Neuronal stem cell (in vitro differentiated cells): Measurements from ENCODE around the gene ATE1.

Experiments used
- DNase-seq: peaks from one replicate; pipeline ENCODE4 v3.0.0-alpha.2; 2013; ENCODE audit warnings: low spot score
- H2AFZ ChIP-seq: one replicate; pipeline ENCODE4 v1.6.1; 2013; ENCODE audit warnings: mild to moderate bottlenecking, low read length, inconsistent platforms
- H2AK5ac ChIP-seq: 2 replicates; pipeline ENCODE4 v1.6.1; 2013; ENCODE audit warnings: low read depth, mild to moderate bottlenecking, inconsistent platforms, low read length, moderate library complexity, mixed read lengths
- H2BK120ac ChIP-seq: 2 replicates; pipeline ENCODE4 v1.6.1; 2013; ENCODE audit warnings: low read depth, mild to moderate bottlenecking, inconsistent platforms, low read length, moderate library complexity, mixed read lengths
- H2BK12ac ChIP-seq: one replicate; pipeline ENCODE4 v1.6.1; 2013; ENCODE audit warnings: low read length, inconsistent platforms
- H2BK15ac ChIP-seq: 2 replicates; pipeline ENCODE4 v1.6.1; 2013; ENCODE audit warnings: mild to moderate bottlenecking, low read length, inconsistent platforms, mixed read lengths
- H2BK5ac ChIP-seq: one replicate; pipeline ENCODE4 v1.6.1; 2013; ENCODE audit warnings: inconsistent platforms, mild to moderate bottlenecking, low read length, moderate library complexity
- H3K14ac ChIP-seq: one replicate; pipeline ENCODE4 v1.6.1; 2013; ENCODE audit warnings: low read length, inconsistent platforms
- H3K18ac ChIP-seq: 2 replicates; pipeline ENCODE4 v1.6.1; 2013; ENCODE audit warnings: low read length, inconsistent platforms
- H3K23ac ChIP-seq: 2 replicates; pipeline ENCODE4 v1.6.1; 2013; ENCODE audit warnings: low read depth, mild to moderate bottlenecking, mixed read lengths, low read length, inconsistent platforms; ENCODE audit not compliant: poor library complexity
- H3K27ac ChIP-seq: replicated peaks from 3 replicates; pipeline ENCODE4 v1.5.1; 2013; ENCODE audit warnings: low read length, inconsistent platforms
- H3K27me3 ChIP-seq, 3 experiments: 2 replicates each; pipeline ENCODE4 v1.6.1; 2013; ENCODE audit warnings: low read length in 3 of 3, mild to moderate bottlenecking in 2 of 3, inconsistent platforms in 1 of 3, low read depth in 1 of 3, mixed read lengths in 1 of 3, moderate library complexity in 1 of 3; ENCODE audit not compliant: control insufficient read depth in 3 of 3, insufficient read depth in 3 of 3
- H3K36me3 ChIP-seq, 2 donors: replicated peaks in 1 of 2; 2 replicates each; pipeline ENCODE4 v1.6.1; 2013; ENCODE audit warnings: low read length in 2 of 2; ENCODE audit not compliant: control insufficient read depth in 2 of 2, insufficient read depth in 2 of 2
- H3K4ac ChIP-seq: 2 replicates; pipeline ENCODE4 v1.6.1; 2013; ENCODE audit warnings: inconsistent platforms, mild to moderate bottlenecking, low read length, moderate library complexity
- H3K4me1 ChIP-seq, 2 donors: 1 replicate in 1 of 2; 2 replicates in 1 of 2; pipeline ENCODE4 v1.6.1; 2013; ENCODE audit warnings: low read length in 2 of 2, low read depth in 1 of 2; ENCODE audit not compliant: control insufficient read depth in 2 of 2, insufficient read depth in 1 of 2
- H3K4me2 ChIP-seq: one replicate; pipeline ENCODE4 v1.6.1; 2013; ENCODE audit warnings: mild to moderate bottlenecking, low read length, inconsistent platforms; ENCODE audit not compliant: insufficient read depth, poor library complexity, severe bottlenecking
- H3K4me3 ChIP-seq, 2 donors: 2 replicates each; pipeline ENCODE4 v1.5.1; 2013; ENCODE audit warnings: low read length in 2 of 2, mild to moderate bottlenecking in 2 of 2, inconsistent platforms in 1 of 2, moderate library complexity in 1 of 2
- H3K79me1 ChIP-seq: one replicate; pipeline ENCODE4 v1.6.1; 2013; ENCODE audit warnings: low read depth, mild to moderate bottlenecking, inconsistent platforms, low read length, moderate library complexity
- H3K9ac ChIP-seq: one replicate; pipeline ENCODE4 v1.6.1; 2013; ENCODE audit warnings: mild to moderate bottlenecking, low read depth, low read length, inconsistent platforms; ENCODE audit not compliant: poor library complexity
- H3K9me3 ChIP-seq, 2 donors: replicated peaks in 1 of 2; 2 replicates each; pipeline versions ENCODE3 to v1.6.1; 2013; ENCODE audit warnings: low read length in 2 of 2, mild to moderate bottlenecking in 2 of 2, inconsistent platforms in 1 of 2, low read depth in 1 of 2, mixed read lengths in 1 of 2, moderate library complexity in 1 of 2; ENCODE audit not compliant: control insufficient read depth in 2 of 2, insufficient read depth in 1 of 2
- H4K8ac ChIP-seq: one replicate; pipeline ENCODE4 v1.6.1; 2013; ENCODE audit warnings: low read depth, mild to moderate bottlenecking, inconsistent platforms, low read length, moderate library complexity
- H4K91ac ChIP-seq: one replicate; pipeline ENCODE4 v1.6.1; 2013; ENCODE audit warnings: low read length, low read depth, mild to moderate bottlenecking, inconsistent platforms; ENCODE audit not compliant: poor library complexity
- WGBS, 2 donors: extraction: QIAGEN DNeasy Blood & Tissue Kit; methylation state at CpG; one replicate each; pipeline ENCODE4 v1.1.7; 2013; ENCODE audit warnings: missing lambda C conversion rate in 2 of 2, mixed read lengths in 1 of 2; ENCODE audit not compliant: insufficient read length in 2 of 2, insufficient replicate concordance in 1 of 2; ENCODE audit errors: extremely low coverage in 2 of 2; 5-methylcytosine and 5-hydroxymethylcytosine counted together

Gene ATE1

DNA sequence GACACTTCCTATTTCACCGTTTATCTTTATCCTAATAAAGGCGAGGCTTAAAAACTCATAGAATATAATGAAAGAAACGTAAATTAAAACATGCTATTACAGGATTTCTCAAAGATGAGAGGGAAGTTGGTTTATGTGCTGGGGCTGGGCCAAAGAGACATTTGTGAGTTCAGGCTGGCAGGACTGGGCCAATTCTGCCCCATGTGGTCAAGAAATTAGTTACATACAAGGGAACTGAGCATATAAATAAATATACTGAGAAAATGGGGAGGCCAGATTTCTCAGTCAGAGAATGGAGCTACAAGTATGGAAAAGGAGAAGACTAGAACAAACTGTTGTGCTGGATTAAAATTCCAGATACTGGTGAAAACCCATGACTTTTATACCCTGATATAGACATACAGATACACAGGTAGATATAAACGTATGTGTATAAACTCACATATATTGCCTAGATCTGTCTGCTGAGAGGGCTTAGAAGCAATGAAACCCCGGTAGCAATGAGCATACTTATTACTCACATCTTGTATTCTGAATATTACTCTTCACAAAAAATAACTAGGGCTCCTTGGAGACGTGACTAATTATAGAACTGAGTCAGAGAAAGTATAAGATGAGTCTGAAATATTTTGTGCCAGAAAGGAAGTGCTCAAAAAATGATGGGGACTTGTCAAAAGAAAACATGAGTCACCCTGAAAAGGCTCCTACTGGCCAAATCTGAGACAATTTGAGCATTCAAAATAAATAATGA, 173.9 kb downstream of the ATE1 start:
- Histone ChIP-seq H2BK15ac (no peak overlapping the region), H4K91ac (no peak overlapping the region), H3K23ac (no peak overlapping the region), H3K14ac (no peak overlapping the region), H3K27me3 (no peaks in the 10 kb centered on the region), H3K4ac (no peak overlapping the region), H2BK5ac (no peak overlapping the region), H2BK12ac (no peak overlapping the region), H2AFZ (no peak overlapping the region), H3K9me3 (peaks cover 4 to 36% of the 10 kb centered on the region in 2 donors), H3K36me3 (peaks cover 0 to 2% of the 10 kb centered on the region in 2 donors), H2AK5ac (no peak overlapping the region), H2BK120ac (no peak overlapping the region), H3K18ac (no peak overlapping the region), H4K8ac (no peak overlapping the region), H3K9ac (no peak overlapping the region), H3K4me2 (no peak overlapping the region), H3K79me1 (no peaks in the 10 kb centered on the region), H3K4me1 (no peaks in the 10 kb centered on the region), H3K27ac (no peak overlapping the region), H3K4me3 (no peak overlapping the region)
- DNase-seq, result no peak
- WGBS, 2 donors, result no CpG with 5 or more reads among the region's 6 CpGs

DNA sequence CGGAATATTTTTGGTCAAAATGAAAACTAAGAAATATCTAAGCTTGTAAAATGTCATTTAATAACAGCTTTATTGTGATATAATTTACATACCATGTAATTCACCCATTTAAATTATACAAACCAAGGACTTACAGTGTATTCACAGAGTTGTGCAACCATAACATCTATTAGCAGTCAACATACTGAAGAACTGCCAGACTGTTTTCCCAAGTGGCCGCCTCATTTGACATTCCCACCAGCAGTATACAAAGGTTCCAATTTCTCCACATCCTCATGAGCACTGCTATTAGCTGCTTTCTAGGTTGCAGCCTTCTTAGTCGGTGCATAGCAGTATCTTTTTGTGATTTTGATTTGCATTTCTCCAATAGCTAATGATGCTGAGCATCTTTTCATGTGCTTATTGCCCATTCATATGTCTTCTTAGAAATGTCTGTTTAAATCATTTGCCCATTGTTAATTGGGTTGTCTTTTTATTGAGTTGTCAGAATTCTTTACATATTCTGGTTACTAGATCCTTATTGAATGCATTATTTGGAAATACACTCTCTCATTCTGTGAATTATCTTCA, 176.6 kb downstream of the ATE1 start:
- Histone ChIP-seq H3K4me3 (no peak overlapping the region), H4K8ac (no peak overlapping the region), H3K79me1 (no peaks in the 10 kb centered on the region), H3K23ac (no peak overlapping the region), H3K9ac (no peak overlapping the region), H3K4ac (no peak overlapping the region), H2BK120ac (no peak overlapping the region), H3K14ac (no peak overlapping the region), H3K9me3 (peaks cover 0 to 15% of the 10 kb centered on the region in 2 donors), H4K91ac (no peak overlapping the region), H3K4me2 (no peak overlapping the region), H2BK12ac (no peak overlapping the region), H2BK5ac (no peak overlapping the region), H2BK15ac (no peak overlapping the region), H2AK5ac (no peak overlapping the region), H3K18ac (no peak overlapping the region), H2AFZ (no peak overlapping the region), H3K4me1 (no peaks in the 10 kb centered on the region), H3K36me3 (no peaks in the 10 kb centered on the region), H3K27ac (no peak overlapping the region), H3K27me3 (no peaks in the 10 kb centered on the region)
- no peak for DNase-seq
- no CpG with 5 or more reads among the region's 3 CpGs for WGBS, 2 donors

DNA sequence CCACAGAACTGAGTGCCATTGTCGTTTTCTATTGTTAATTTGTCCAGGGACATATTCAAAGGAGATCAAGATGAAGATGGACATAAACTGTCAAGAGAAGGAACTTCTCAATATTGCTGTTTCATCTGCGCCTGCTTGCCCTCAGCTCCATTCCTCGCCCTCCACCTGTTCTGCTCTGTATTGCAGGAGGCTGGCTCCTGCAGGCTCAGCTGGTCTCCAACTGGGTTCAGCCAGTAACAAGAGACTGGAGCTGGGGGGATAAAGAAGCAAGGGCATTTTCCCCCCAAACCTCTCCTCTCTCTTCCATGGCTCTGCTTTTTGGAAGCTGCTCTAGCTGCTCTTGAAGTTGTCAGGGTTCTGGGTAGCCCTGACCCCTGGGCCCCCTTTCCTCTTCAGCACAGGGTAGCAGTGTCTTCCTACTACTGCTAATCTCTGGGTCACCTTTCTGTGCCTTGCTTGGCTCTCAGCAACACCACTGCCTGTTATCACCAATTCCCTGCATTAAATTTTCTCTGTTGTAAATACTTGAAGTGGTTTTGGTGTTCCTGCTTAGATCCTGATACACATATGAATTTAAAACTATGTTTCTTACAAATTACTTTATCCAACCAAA, 180.6 kb downstream of the ATE1 start:
- no peak for DNase-seq
- no peak overlapping the region for H2BK120ac ChIP-seq
- H3K27ac ChIP-seq, result no peak overlapping the region
- H2BK15ac ChIP-seq, result no peak overlapping the region
- H3K14ac ChIP-seq, result no peak overlapping the region
- no peaks in the 10 kb centered on the region for H3K4me1 ChIP-seq
- H3K4me2 ChIP-seq, result no peak overlapping the region
- H3K36me3 ChIP-seq, result peaks cover 0 to 13% of the 10 kb centered on the region in 2 donors
- H2BK12ac ChIP-seq, result no peak overlapping the region
- H2AK5ac ChIP-seq, result no peak overlapping the region
- no peaks in the 10 kb centered on the region for H3K9me3 ChIP-seq
- no peak overlapping the region for H3K4ac ChIP-seq
- no peak overlapping the region for H4K91ac ChIP-seq
- H3K9ac ChIP-seq, result no peak overlapping the region
- no peaks in the 10 kb centered on the region for H3K27me3 ChIP-seq
- H3K23ac ChIP-seq, result no peak overlapping the region
- H3K4me3 ChIP-seq, result no peak overlapping the region
- no peaks in the 10 kb centered on the region for H3K79me1 ChIP-seq
- no CpG with 5 or more reads among the region's 3 CpGs for WGBS, 2 donors
- no peak overlapping the region for H2BK5ac ChIP-seq
- H2AFZ ChIP-seq, result no peak overlapping the region
- H3K18ac ChIP-seq, result no peak overlapping the region
- no peak overlapping the region for H4K8ac ChIP-seq

DNA sequence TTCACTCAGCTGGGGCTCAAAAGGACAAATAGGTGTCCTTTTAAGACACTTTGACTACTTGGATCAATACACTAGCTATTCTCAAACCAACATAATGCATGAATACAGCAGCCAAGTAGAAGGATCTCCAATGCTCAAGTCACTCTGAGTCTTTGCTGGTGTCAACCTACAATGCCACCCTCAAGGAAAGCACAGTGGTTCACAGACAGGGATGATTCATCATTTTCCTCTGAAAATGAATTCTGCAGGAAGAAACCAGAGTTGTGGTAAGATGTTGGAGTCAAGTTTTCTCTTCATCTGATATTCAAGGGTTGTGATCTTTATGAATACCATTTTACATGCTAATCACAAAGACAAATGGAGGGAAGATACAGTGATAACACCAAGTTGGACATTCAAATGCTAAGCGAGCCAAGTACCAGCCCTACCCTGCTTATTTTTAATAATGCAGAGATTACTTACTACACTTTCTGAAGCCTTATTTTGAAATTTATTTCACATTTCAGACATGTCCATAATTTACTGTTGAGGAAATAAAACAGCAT, 186.5 kb downstream of the ATE1 start:
- Histone ChIP-seq H3K14ac (no peak overlapping the region), H3K23ac (no peak overlapping the region), H4K8ac (no peak overlapping the region), H3K4me1 (no peaks in the 10 kb centered on the region), H3K27me3 (no peaks in the 10 kb centered on the region), H3K4ac (no peak overlapping the region), H2BK15ac (no peak overlapping the region), H2BK120ac (no peak overlapping the region), H3K36me3 (peaks cover 0 to 27% of the 10 kb centered on the region in 2 donors), H3K9ac (no peak overlapping the region), H2BK5ac (no peak overlapping the region), H3K79me1 (no peaks in the 10 kb centered on the region), H4K91ac (no peak overlapping the region), H3K9me3 (no peaks in the 10 kb centered on the region), H2AK5ac (no peak overlapping the region), H3K4me2 (no peak overlapping the region), H3K18ac (no peak overlapping the region), H2BK12ac (no peak overlapping the region), H3K4me3 (no peak overlapping the region), H2AFZ (no peak overlapping the region), H3K27ac (no peak overlapping the region)
- DNase-seq, result no peak
- no CpG with 5 or more reads among the region's 1 CpG for WGBS, 2 donors
